ENCODE measurements around the gene ATP5F1B.

DNA sequence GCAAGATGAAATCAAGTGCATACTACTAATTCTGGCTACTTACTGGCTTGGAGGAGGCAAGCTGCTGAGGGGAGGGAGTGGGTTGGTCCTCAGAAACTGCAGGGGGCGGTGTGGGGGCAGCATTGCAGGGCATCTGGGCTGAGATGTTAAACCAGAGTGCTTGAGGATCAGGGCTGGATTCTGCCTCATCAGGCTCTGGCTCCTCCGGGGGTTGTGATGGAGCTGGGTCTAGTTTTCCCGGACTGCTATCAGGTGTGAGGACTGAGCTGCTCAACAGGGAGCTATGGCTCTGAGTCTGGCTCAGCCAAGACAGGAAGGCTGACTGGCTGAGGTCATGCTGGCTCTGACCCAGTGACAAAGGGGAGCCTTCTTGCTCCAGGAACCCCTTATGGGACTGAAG, 44.3 kb downstream of the ATP5F1B start:
- TF ChIP-seq, protein P1, sequence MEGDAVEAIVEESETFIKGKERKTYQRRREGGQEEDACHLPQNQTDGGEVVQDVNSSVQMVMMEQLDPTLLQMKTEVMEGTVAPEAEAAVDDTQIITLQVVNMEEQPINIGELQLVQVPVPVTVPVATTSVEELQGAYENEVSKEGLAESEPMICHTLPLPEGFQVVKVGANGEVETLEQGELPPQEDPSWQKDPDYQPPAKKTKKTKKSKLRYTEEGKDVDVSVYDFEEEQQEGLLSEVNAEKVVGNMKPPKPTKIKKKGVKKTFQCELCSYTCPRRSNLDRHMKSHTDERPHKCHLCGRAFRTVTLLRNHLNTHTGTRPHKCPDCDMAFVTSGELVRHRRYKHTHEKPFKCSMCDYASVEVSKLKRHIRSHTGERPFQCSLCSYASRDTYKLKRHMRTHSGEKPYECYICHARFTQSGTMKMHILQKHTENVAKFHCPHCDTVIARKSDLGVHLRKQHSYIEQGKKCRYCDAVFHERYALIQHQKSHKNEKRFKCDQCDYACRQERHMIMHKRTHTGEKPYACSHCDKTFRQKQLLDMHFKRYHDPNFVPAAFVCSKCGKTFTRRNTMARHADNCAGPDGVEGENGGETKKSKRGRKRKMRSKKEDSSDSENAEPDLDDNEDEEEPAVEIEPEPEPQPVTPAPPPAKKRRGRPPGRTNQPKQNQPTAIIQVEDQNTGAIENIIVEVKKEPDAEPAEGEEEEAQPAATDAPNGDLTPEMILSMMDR (IDR thresholded peaks at IDR 0.05; ENCODE audit: poor library complexity, severe bottlenecking) = no peak
- no peak for TF ChIP-seq POLR2AphosphoS5 (IDR thresholded peaks at IDR 0.05)
- TF ChIP-seq, protein P2, sequence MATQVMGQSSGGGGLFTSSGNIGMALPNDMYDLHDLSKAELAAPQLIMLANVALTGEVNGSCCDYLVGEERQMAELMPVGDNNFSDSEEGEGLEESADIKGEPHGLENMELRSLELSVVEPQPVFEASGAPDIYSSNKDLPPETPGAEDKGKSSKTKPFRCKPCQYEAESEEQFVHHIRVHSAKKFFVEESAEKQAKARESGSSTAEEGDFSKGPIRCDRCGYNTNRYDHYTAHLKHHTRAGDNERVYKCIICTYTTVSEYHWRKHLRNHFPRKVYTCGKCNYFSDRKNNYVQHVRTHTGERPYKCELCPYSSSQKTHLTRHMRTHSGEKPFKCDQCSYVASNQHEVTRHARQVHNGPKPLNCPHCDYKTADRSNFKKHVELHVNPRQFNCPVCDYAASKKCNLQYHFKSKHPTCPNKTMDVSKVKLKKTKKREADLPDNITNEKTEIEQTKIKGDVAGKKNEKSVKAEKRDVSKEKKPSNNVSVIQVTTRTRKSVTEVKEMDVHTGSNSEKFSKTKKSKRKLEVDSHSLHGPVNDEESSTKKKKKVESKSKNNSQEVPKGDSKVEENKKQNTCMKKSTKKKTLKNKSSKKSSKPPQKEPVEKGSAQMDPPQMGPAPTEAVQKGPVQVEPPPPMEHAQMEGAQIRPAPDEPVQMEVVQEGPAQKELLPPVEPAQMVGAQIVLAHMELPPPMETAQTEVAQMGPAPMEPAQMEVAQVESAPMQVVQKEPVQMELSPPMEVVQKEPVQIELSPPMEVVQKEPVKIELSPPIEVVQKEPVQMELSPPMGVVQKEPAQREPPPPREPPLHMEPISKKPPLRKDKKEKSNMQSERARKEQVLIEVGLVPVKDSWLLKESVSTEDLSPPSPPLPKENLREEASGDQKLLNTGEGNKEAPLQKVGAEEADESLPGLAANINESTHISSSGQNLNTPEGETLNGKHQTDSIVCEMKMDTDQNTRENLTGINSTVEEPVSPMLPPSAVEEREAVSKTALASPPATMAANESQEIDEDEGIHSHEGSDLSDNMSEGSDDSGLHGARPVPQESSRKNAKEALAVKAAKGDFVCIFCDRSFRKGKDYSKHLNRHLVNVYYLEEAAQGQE (IDR thresholded peaks at IDR 0.05; ENCODE audit: borderline replicate concordance) = no peak
- TF ChIP-seq EZH2 (IDR thresholded peaks at IDR 0.05; ENCODE audit: borderline replicate concordance, insufficient read depth, low read length, poor library complexity, severe bottlenecking) = no peak
- TF ChIP-seq EP300 (conservative IDR thresholded peaks at IDR 0.05; ENCODE audit: poor library complexity, severe bottlenecking) = no peak
